ENCODE results near the gene TRIM17. TPM values are rescaled to one million over a fixed set of nuclear protein-coding genes. Genes with fewer than 3 reads are reported as not detected.

The TRIM17 gene
- total and polyA plus RNA-seq, 2 of the 13 experiments (the other 11 are each of a cell fraction or from before 2014, with no cell fraction given): 0.32 to 0.64 TPM

DNA sequence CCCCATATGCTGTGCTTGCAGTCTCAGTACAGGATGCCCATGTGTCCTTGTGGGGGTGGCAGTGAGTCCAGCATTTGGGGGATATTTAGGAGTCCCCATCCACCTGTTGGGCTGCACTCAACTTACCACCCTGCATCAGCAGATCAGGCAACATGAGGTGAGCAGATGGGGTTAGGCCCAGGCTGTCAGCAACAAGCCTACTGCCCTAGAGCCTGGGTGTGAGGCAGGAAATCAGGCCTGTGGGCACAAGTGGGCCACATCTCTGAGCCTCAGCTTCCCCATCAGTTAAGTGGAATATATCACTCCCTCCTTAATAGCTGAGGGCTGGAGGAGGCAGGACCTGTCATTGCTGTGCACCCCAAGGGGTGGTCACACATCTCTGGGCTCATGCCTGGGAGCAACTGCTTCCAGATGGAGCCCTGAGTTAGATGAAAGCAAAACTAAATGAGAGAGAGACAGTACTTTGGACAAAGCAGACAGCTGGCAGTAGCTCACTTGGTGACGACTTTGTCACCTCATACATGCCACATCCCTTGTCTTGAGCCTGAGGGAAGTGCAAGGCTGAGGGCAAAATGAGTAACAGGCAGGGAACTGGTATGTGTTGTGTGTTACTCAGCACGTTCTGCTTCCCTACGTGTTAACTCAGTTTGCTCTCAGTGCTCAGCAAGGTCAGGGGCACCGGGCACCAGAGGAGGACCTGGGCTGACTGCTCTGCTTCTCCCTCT, 58.5 kb downstream of the TRIM17 start:
- Histone ChIP-seq H3K9me3 (ENCODE audit: low read length) (no peaks in the 10 kb centered on the region), H2AFZ (ENCODE audit: low read length) (no peak overlapping the region), H3K4me3 (replicated peaks in 1 of 3; ENCODE audit: insufficient read depth in 1 of 3, low read depth in 2 of 3, low read length in 3 of 3) (no peak overlapping the region), H3K79me2 (ENCODE audit: insufficient read depth, low read length) (no peaks in the 10 kb centered on the region), H3K27me3 (ENCODE audit: control insufficient read depth in 1 of 2, insufficient read depth in 2 of 2, low read length in 2 of 2) (peaks cover 7 to 32% of the 10 kb centered on the region in 2 experiments; a peak in 4 of 5 replicates), H3K4me1 (ENCODE audit: insufficient read depth, low read length) (no peaks in the 10 kb centered on the region; the same call in 1 of the 2 replicates), H3K4me2 (ENCODE audit: low read depth, low read length) (no peak overlapping the region), H3K9ac (ENCODE audit: insufficient read depth, low read depth, low read length) (no peak overlapping the region), H4K20me1 (ENCODE audit: insufficient read depth, low read length) (no peaks in the 10 kb centered on the region), H3K27ac (ENCODE audit: extremely low read length, insufficient read depth, low read length) (no peak overlapping the region), H3K36me3 (replicated peaks in 1 of 2; ENCODE audit: control insufficient read depth in 1 of 2, insufficient read depth in 2 of 2, low read length in 2 of 2) (no peaks in the 10 kb centered on the region)
- POLR2A ChIA-PET: no interaction called here
- FAIRE-seq (no peak), DNase-seq (ENCODE audit: low spot score) (no peak), ATAC-seq (no peak; the same call in 2 of the 3 replicates)
- intact Hi-C loops (cut with micrococcal nuclease; ENCODE audit: unreplicated experiment) (no loop called here), in situ Hi-C loops (cut with HindIII; ENCODE audit: extremely low pct_ligation_motif_present, low pct_unique_long_range_greater_than_20kb) (no loop called here)
- BruUV-seq (replicated peaks): no TSS peak
- WGBS (ENCODE audit: low lambda C conversion rate): 14% methylated on average over 4 of the region's 4 CpGs
- TF ChIP-seq SMAD9 (CRISPR knock-in tag; IDR thresholded peaks at IDR 0.05): no peak
- no peak for TF ChIP-seq ZNF589 (CRISPR knock-in tag; conservative IDR thresholded peaks at IDR 0.05)
- no peak for TF ChIP-seq NBN (conservative IDR thresholded peaks at IDR 0.05)
- TF ChIP-seq KLF13 (CRISPR knock-in tag; IDR thresholded peaks at IDR 0.05): no peak
- TF ChIP-seq HMGA1 (CRISPR knock-in tag; conservative IDR thresholded peaks at IDR 0.05): no peak
- TF ChIP-seq TCF7 (IDR thresholded peaks at IDR 0.05; ENCODE audit: low read depth): no peak
- TF ChIP-seq ZSCAN25 (CRISPR knock-in tag; IDR thresholded peaks at IDR 0.05): no peak
- CTCF ChIA-PET (ENCODE audit: low intra/inter-chr PET ratio, low total read pairs): no interaction called here

Small RNAs within 50 kb of the gene (microRNA-seq; reads per million reads assigned to microRNA genes)
- gene MIR4666A: not detected
- 0.51 reads per million for gene MIR6742

Small RNAs within 50 kb of the gene (small RNA-seq; reads per million reads assigned to genes)
- 0 reads per million in 3 experiments for gene MIR4666A (ENCODE audit: insufficient read depth in 2 of 3, insufficient read length in 3 of 3, low read depth in 2 of 3, low replicate concordance in 1 of 3)

Other genes starting within 250 kb of the TRIM17 start
- gene OBSCN, start 208.8 kb downstream of the TRIM17 start, total RNA-seq (2016; rRNA removed; fragmentation: Illumina TruSeq; extraction: Trizol): 0.08 and 0.20 TPM in 2 replicates
- 0.10 and 0.20 TPM in 2 replicates for gene OBSCN, start 208.8 kb downstream of the TRIM17 start, polyA plus RNA-seq (2011; rRNA removed)
- gene TRIM11, start 10.0 kb downstream of the TRIM17 start, total RNA-seq (2016; rRNA removed; fragmentation: Illumina TruSeq; extraction: Trizol): 9.7 and 16.1 TPM in 2 replicates
- gene TRIM11, start 10.0 kb downstream of the TRIM17 start, polyA plus RNA-seq (2011; rRNA removed): 6.3 and 8.8 TPM in 2 replicates
- 43.0 and 59.4 TPM in 2 replicates for gene RNF187, start 70.5 kb upstream of the TRIM17 start, total RNA-seq (2016; rRNA removed; fragmentation: Illumina TruSeq; extraction: Trizol)
- gene RNF187, start 70.5 kb upstream of the TRIM17 start, polyA plus RNA-seq (2011; rRNA removed): 41.2 and 41.3 TPM in 2 replicates